Esophagus squamous epithelium (tissue), 5 donors: ENCODE results near the gene PSMD4. TPM values are rescaled to one million over a fixed set of nuclear protein-coding genes. Genes with fewer than 3 reads are reported as not detected.

ENCODE experiments used
- DNase-seq: peaks from one replicate; lab custom pipeline; 2025; lab: John Stamatoyannopoulos, UW
- H3K27ac ChIP-seq, 4 donors: fragments of 200-600 bp; sonication (generic); one replicate each; pipeline ENCODE4 v1.5.1; 2016 to 2019; ENCODE audit warnings: mild to moderate bottlenecking in 1 of 4
- H3K27me3 ChIP-seq, 4 donors: fragments of 200-600 bp; sonication (generic); 1 replicate in 3 of 4; 2 replicates in 1 of 4; pipeline versions ENCODE4 v1.5.1 to v1.6.0; 2017 to 2021; ENCODE audit warnings: antibody characterized with exemption in 1 of 4
- H3K36me3 ChIP-seq, 3 donors: fragments of 200-600 bp; sonication (generic); one replicate each; pipeline ENCODE4 v1.5.1; 2016 to 2019
- H3K4me1 ChIP-seq, 3 donors: fragments of 200-600 bp; sonication (generic); one replicate each; pipeline ENCODE4 v1.5.1; 2017 to 2019
- H3K4me3 ChIP-seq, 4 donors: fragments of 200-600 bp; sonication (generic); 1 replicate in 3 of 4; 2 replicates in 1 of 4; pipeline ENCODE4 v1.5.1; 2016 to 2019; ENCODE audit warnings: mild to moderate bottlenecking in 2 of 4, moderate library complexity in 1 of 4
- H3K9me3 ChIP-seq, 3 donors: fragments of 200-600 bp; sonication (generic); one replicate each; pipeline ENCODE4 v1.5.1; 2016 to 2019
- CTCF ChIP-seq, 6 experiments: fragments of 450-650 bp in 4 of 6; fragments of 200-600 bp in 2 of 6; sonication (generic) in 2 of 6; IDR thresholded peaks; one replicate each; pipeline ENCODE4 v1.5.1; 2016 to 2019; ENCODE audit warnings: antibody characterized with exemption in 6 of 6, mild to moderate bottlenecking in 4 of 6, moderate library complexity in 4 of 6
- POLR2A ChIP-seq, 4 donors: fragments of 450-650 bp; IDR thresholded peaks; one replicate each; pipeline ENCODE4 v1.6.1; 2017; ENCODE audit warnings: antibody characterized with exemption in 4 of 4, mild to moderate bottlenecking in 4 of 4, moderate library complexity in 3 of 4
- WGBS, 2 donors: methylation state at CpG; one replicate each; pipeline ENCODE4 v1.1.5; 2018; 5-methylcytosine and 5-hydroxymethylcytosine counted together
- intact Hi-C: fragments of 100-400 bp; cut with DNase I; formaldehyde crosslinking; loops from one replicate; pipeline ENCODE4 v1.15.0; 2022
- total RNA-seq, 4 donors: library from RNA; depleted of rRNA; stranded (reverse); fragments of >200 nt; gene quantifications; one replicate each; pipeline ENCODE4 v1.1.0, GENCODE V29; 2016
- donor health status: DM: yes; HTN: yes; CAD: no.

PSMD4 gene
- total RNA-seq, 4 donors from 2014 or later, result 78.2 to 117 (median 109) TPM

GRCh38 chr1:151282883-151283725 is 28.6 kb downstream of the PSMD4 start:
- intact Hi-C loops, result no loop called here

DNA sequence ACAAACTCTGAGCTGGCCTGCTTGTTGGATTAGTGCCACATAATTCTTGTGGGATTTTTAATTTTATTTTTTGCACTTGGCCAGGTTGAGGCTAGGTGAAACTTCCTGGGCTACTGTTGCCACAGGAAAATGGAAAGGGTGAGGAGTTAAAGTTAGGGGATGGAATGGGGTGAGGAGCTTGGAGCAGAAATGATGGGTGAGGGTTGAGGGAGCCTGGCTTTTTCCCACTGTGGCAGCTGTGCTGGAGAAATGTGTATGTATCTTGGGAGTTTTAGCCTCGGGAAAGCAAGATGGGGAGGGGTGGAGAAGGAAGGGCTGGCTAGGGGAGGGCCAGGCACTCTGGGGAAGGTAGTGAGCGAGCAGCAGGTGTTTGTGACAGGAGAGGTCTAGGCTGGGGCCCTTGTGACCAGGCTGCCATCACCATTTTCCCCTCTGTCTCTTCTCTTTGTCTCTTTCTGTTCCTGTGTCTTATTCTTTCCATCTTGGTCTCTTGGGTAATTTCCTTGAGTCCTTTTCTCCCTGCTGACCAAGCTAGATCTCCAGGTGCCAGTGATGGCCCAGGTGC is 29.6 kb downstream of the PSMD4 start:
- TF ChIP-seq POLR2A (IDR thresholded peaks at IDR 0.05) (no peak), CTCF (IDR thresholded peaks at IDR 0.05) (no peak)
- Histone ChIP-seq H3K27ac (peak overlapping the region; percentile 16 to 99 (median 96)), H3K4me3 (peak overlapping the region in 1 of 4 donors; percentile 75), H3K27me3 (no peaks in the 10 kb centered on the region), H3K4me1 (peaks cover 17 to 29% (median 17%) of the 10 kb centered on the region in 3 donors), H3K36me3 (peaks cover 17 to 44% (median 19%) of the 10 kb centered on the region in 3 donors), H3K9me3 (no peaks in the 10 kb centered on the region)
- intact Hi-C loops, result no loop called here
- no peak for DNase-seq
- 56 to 58% methylated on average over 2 of the region's 2 CpGs for whole genome bisulfite sequencing, 2 donors

More at GRCh38 chr1:151282883-151283725, 28.6 kb downstream of the PSMD4 start:
- DNase-seq, result no peak
- Histone ChIP-seq H3K27ac (peak overlapping the region; percentile 95 to 100 (median 98)), H3K9me3 (no peaks in the 10 kb centered on the region), H3K4me1 (peaks cover 17 to 25% (median 17%) of the 10 kb centered on the region in 3 donors), H3K36me3 (peaks cover 12 to 34% (median 15%) of the 10 kb centered on the region in 3 donors), H3K4me3 (peak overlapping the region; percentile 64 to 96 (median 76)), H3K27me3 (no peaks in the 10 kb centered on the region)
- WGBS, 2 donors, result 0 to 13% methylated on average over 8 of the region's 44 CpGs
- no peak for TF ChIP-seq POLR2A (IDR thresholded peaks at IDR 0.05)

DNA sequence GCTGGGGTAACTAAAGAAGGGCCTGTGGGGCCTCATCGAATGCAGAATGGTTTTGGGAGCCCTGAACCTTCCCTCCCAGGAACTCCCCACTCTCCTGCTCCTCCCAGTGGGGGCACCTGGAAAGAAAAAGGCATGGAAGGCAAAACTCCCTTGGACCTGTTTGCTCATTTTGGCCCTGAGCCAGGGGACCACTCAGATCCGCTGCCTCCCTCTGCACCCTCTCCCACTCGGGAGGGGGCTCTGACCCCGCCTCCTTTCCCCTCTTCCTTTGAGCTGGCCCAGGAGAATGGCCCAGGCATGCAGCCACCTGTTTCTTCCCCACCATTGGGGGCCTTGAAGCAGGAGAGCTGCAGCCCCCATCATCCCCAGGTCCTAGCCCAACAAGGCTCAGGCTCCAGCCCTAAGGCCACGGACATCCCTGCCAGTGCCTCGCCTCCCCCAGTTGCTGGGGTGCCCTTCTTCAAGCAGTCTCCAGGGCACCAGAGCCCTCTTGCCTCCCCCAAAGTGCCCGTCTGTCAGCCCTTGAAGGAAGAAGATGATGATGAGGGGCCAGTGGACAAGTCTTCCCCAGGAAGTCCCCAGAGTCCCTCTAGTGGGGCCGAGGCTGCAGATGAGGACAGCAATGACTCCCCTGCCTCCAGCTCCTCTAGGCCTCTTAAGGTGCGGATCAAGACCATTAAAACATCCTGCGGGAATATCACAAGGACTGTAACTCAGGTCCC is 32.2 kb downstream of the PSMD4 start:
- Histone ChIP-seq H3K9me3 (no peaks in the 10 kb centered on the region), H3K4me1 (peaks cover 13 to 31% (median 14%) of the 10 kb centered on the region in 3 donors), H3K27me3 (no peaks in the 10 kb centered on the region), H3K36me3 (peaks cover 31 to 71% (median 43%) of the 10 kb centered on the region in 3 donors), H3K27ac (no peak overlapping the region), H3K4me3 (no peak overlapping the region)
- no peak for DNase-seq
- TF ChIP-seq CTCF (IDR thresholded peaks at IDR 0.05), result no peak
- TF ChIP-seq POLR2A (IDR thresholded peaks at IDR 0.05), result no peak
- 75% methylated on average over 3 to 5 of the region's 10 CpGs for WGBS, 2 donors
- intact Hi-C loops, result no loop called here

DNA sequence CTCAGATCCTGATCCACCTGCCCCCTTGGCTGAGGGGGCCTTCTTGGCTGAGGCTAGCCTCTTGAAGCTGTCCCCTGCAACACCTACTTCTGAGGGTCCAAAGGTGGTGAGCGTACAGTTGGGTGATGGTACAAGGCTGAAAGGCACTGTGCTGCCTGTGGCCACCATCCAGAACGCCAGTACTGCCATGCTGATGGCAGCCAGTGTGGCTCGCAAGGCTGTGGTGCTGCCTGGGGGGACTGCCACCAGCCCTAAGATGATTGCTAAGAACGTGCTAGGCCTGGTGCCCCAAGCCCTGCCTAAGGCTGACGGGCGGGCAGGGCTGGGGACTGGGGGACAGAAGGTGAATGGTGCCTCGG is 32.8 kb downstream of the PSMD4 start:
- intact Hi-C loops, result no loop called here

More for the DNA sequence above, 32.8 kb downstream of the PSMD4 start:
- TF ChIP-seq CTCF (IDR thresholded peaks at IDR 0.05), result no peak
- no peak for TF ChIP-seq POLR2A (IDR thresholded peaks at IDR 0.05)
- no peak overlapping the region for H3K27ac ChIP-seq
- DNase-seq, result no peak
- no peak overlapping the region for H3K4me3 ChIP-seq
- H3K27me3 ChIP-seq, result no peaks in the 10 kb centered on the region
- H3K9me3 ChIP-seq, result no peaks in the 10 kb centered on the region
- peaks cover 13 to 31% (median 14%) of the 10 kb centered on the region in 3 donors for H3K4me1 ChIP-seq
- 40 to 100% methylated on average over 1 of the region's 7 CpGs for WGBS, 2 donors
- H3K36me3 ChIP-seq, result peaks cover 31 to 76% (median 48%) of the 10 kb centered on the region in 3 donors
